ENCODE results near the gene RNASE1. TPM values are rescaled to one million over a fixed set of nuclear protein-coding genes. Genes with fewer than 3 reads are reported as not detected.

Gene RNASE1
- polyA plus RNA-seq, 6 donors from 2014 or later: 0.40 TPM; not detected in 5

DNA sequence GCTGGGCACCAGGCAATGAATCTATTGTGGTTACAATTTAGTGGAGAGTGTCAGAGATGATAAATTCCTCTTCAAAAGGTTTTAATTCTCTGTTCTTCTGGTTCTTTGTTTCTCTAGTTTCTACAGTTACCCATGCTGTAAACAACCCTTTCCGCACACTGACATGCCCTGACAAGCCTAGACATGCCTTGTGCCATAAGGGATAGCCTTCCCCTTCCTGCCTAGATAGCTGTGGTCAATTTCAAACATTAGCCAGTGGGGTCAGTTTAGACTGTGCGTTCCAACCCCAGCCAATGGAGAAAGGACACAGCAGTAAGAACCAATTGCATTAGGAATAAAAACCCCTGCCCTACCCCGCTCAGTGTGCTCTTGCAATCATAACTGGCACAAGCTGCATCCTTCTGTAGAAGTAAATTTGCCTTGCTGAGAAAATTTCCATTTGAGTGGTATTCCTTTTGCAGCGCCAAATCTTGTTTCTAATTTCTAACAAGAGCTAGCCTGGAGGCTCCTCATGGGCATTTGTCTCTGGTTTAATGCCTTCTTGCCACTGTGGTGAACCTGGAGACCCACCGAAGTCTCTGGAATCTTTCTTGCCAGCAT lies 50.6 kb downstream of the RNASE1 start:
- H3K27me3 Mint-ChIP-seq: peaks cover 5 to 15% (median 8%) of the 10 kb centered on the region in 3 donors
- H3K4me3 Mint-ChIP-seq: no peak overlapping the region
- DNase-seq (no peak), ATAC-seq (ENCODE audit: low read depth in 2 of 2) (no peak)
- H3K27ac Mint-ChIP-seq: no peak overlapping the region
- peaks cover 6 to 27% (median 15%) of the 10 kb centered on the region in 7 donors for H3K9me3 Mint-ChIP-seq
- H3K36me3 Mint-ChIP-seq: peaks cover 4 to 13% of the 10 kb centered on the region in 2 donors
- H3K4me1 Mint-ChIP-seq: peaks cover 0 to 10% (median 0%) of the 10 kb centered on the region in 3 donors

Other genes starting within 250 kb of the RNASE1 start
- gene RNASE9, start 241.8 kb downstream of the RNASE1 start, polyA plus RNA-seq (ENCODE audit: low read depth in 6 of 6): not detected
- not detected for gene RNASE11, start 214.8 kb downstream of the RNASE1 start, polyA plus RNA-seq (ENCODE audit: low read depth in 6 of 6)
- not detected for gene RNASE12, start 211.5 kb downstream of the RNASE1 start, polyA plus RNA-seq (ENCODE audit: low read depth in 6 of 6)
- not detected for gene OR6S1, start 161.2 kb downstream of the RNASE1 start, polyA plus RNA-seq (ENCODE audit: low read depth in 6 of 6)
- under 1 TPM in 5 of 6 donors, not detected in 1; 0.18 to 0.61 (median 0.34) TPM for gene RNASE4, start 118.3 kb downstream of the RNASE1 start, polyA plus RNA-seq (ENCODE audit: low read depth in 6 of 6)
- under 1 TPM in 3 of 6 donors, not detected in 3; 0.53 to 0.63 (median 0.57) TPM for gene ANG, start 114.1 kb downstream of the RNASE1 start, polyA plus RNA-seq (ENCODE audit: low read depth in 6 of 6)
- gene EDDM3A, start 57.0 kb downstream of the RNASE1 start, polyA plus RNA-seq (ENCODE audit: low read depth in 6 of 6): under 1 TPM in 3 of 6 donors, not detected in 3; 0.31 to 0.52 (median 0.47) TPM
- not detected for gene EDDM3B, start 34.4 kb downstream of the RNASE1 start, polyA plus RNA-seq (ENCODE audit: low read depth in 6 of 6)
- 100 to 1,000 TPM in 5 of 6 donors, 10 to 100 TPM in 1; 94.0 to 368 (median 337) TPM for gene RNASE6, start 21.6 kb downstream of the RNASE1 start, polyA plus RNA-seq (ENCODE audit: low read depth in 6 of 6)
- gene RNASE3, start 88.5 kb upstream of the RNASE1 start, polyA plus RNA-seq (ENCODE audit: low read depth in 6 of 6): not detected
- gene RNASE2, start 152.6 kb upstream of the RNASE1 start, polyA plus RNA-seq (ENCODE audit: low read depth in 6 of 6): 1 to 10 TPM in 2 of 6 donors, under 1 TPM in 1, not detected in 3; 0.41 to 1.7 (median 1.3) TPM
- 10 to 100 TPM; 53.0 to 73.5 (median 59.7) TPM for gene METTL17, start 187.1 kb upstream of the RNASE1 start, polyA plus RNA-seq (ENCODE audit: low read depth in 6 of 6)
- gene SLC39A2, start 196.4 kb upstream of the RNASE1 start, polyA plus RNA-seq (ENCODE audit: low read depth in 6 of 6): not detected
- 1 to 10 TPM; 5.7 to 9.8 (median 7.1) TPM for gene NDRG2, start 222.2 kb upstream of the RNASE1 start, polyA plus RNA-seq (ENCODE audit: low read depth in 6 of 6)
- gene TPPP2, start 227.4 kb upstream of the RNASE1 start, polyA plus RNA-seq (ENCODE audit: low read depth in 6 of 6): not detected
- gene RNASE13, start 232.0 kb upstream of the RNASE1 start, polyA plus RNA-seq (ENCODE audit: low read depth in 6 of 6): not detected
- gene RNASE7, start 239.5 kb upstream of the RNASE1 start, polyA plus RNA-seq (ENCODE audit: low read depth in 6 of 6): not detected